IPS-15b (cell line): ENCODE results near the gene SND1.

ENCODE experiments used
- H3K27me3 ChIP-seq: one replicate; pipeline ENCODE4 v1.6.1; 2013; ENCODE audit warnings: low read length; ENCODE audit not compliant: control insufficient read depth, insufficient read depth
- H3K36me3 ChIP-seq: one replicate; pipeline ENCODE4 v1.6.1; 2013; ENCODE audit warnings: low read length; ENCODE audit not compliant: control insufficient read depth, insufficient read depth
- H3K4me1 ChIP-seq: one replicate; pipeline ENCODE4 v1.6.1; 2013; ENCODE audit warnings: mild to moderate bottlenecking, low read length; ENCODE audit not compliant: control insufficient read depth, insufficient read depth
- H3K4me3 ChIP-seq: one replicate; pipeline ENCODE4 v1.5.1; 2013; ENCODE audit warnings: low read depth, low read length
- H3K9ac ChIP-seq: one replicate; pipeline ENCODE4 v1.6.1; 2013; ENCODE audit warnings: low read depth, mild to moderate bottlenecking, low read length
- H3K9me3 ChIP-seq: one replicate; pipeline ENCODE4 v1.6.1; 2013; ENCODE audit warnings: mild to moderate bottlenecking, low read length; ENCODE audit not compliant: control insufficient read depth, insufficient read depth

The SND1 gene

DNA sequence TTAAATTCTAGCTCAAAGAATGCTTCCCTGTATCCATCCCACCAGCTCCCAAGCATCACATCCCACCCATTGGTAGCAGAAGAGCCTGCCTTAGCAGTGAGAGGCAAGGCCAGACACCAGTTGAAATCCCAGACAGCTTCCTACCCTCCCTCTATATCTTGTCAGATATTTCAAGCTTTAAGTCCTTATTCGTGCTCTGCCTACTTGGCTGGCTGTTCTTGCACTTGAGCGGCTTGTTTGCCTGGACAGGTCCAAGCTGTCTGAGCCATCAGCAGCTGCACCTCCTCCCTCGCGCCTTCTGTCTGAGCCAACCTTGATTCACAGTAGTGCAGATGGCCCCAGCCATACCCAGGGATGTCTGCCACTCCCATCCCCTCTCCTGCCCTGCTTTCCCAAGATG lies 362.8 kb downstream of the SND1 start:
- H3K4me3 ChIP-seq, result no peak overlapping the region
- H3K36me3 ChIP-seq, result peaks cover 3% of the 10 kb centered on the region
- H3K4me1 ChIP-seq, result peaks cover 16% of the 10 kb centered on the region
- no peaks in the 10 kb centered on the region for H3K9me3 ChIP-seq
- H3K27me3 ChIP-seq, result no peaks in the 10 kb centered on the region
- no peak overlapping the region for H3K9ac ChIP-seq

DNA sequence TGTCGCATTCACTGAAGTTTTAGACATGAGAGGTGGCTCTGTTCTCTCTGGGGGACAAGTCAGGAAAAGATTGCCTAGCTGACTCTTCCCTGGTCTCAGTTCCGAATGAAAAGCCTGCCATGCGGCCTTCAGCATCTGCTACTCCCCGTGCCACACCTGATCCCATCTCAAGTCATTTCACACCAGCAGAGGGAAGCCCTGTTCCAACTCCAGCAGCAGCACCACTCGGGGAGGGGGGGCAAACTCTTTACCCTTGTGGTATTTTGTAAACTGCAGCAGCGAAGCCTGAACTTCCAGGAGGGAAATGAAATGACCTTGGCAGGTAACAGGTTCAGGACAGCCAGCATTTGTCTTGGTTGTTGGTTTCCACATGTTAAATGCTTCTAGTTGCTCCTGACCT lies 365.5 kb downstream of the SND1 start:
- Histone ChIP-seq H3K4me3 (no peak overlapping the region), H3K27me3 (no peaks in the 10 kb centered on the region), H3K9me3 (no peaks in the 10 kb centered on the region), H3K9ac (no peak overlapping the region), H3K4me1 (peaks cover 19% of the 10 kb centered on the region), H3K36me3 (peaks cover 3% of the 10 kb centered on the region)

DNA sequence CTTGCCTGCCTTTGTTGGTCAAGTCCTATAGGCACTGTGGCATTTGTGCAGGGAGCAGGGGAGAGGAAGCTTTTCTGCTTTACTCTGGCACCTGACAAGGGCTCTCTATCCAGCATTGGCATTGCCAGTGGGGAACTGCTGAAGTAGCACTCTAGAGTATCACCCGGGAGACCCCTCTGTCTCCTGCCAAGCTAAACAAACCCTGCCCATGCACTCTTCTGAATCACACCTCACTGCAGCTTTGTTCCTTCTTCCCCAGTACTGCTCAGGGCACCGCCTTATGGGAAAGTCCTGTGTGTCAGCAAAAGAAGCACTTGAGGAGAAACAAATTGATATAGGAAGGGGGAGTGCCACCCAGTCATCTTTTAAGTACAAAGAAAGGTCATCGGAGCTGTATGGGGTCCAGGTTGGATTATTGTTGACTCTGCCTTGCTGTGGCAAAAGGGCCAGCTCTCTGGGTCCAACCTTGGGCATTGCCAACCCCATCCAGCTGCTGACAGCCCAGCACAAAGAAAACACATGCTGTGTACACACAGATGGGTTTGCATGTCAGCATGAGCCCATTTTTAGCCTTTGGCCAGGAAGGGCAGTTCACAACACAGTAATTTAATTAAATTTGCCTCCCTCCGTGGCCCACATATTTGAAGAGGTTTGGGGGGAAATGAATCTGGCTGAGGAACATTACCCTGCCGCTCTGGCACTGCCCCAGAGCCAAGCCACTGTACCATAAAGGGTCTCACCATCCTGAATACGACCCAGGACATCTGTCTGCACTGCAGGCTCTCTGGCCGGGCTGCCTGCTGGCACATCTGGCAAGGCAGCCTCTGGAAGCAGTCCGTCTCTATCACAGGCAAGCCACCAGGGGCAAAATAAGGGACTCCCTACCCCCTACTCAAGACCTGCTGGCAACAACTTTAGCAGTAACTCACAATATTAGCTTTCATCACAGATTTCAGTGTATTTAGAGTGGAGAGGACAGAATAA lies 366.2 kb downstream of the SND1 start:
- peaks cover 19% of the 10 kb centered on the region for H3K4me1 ChIP-seq
- H3K9ac ChIP-seq, result no peak overlapping the region
- no peak overlapping the region for H3K4me3 ChIP-seq
- no peaks in the 10 kb centered on the region for H3K9me3 ChIP-seq
- H3K27me3 ChIP-seq, result no peaks in the 10 kb centered on the region
- H3K36me3 ChIP-seq, result peaks cover 3% of the 10 kb centered on the region

DNA sequence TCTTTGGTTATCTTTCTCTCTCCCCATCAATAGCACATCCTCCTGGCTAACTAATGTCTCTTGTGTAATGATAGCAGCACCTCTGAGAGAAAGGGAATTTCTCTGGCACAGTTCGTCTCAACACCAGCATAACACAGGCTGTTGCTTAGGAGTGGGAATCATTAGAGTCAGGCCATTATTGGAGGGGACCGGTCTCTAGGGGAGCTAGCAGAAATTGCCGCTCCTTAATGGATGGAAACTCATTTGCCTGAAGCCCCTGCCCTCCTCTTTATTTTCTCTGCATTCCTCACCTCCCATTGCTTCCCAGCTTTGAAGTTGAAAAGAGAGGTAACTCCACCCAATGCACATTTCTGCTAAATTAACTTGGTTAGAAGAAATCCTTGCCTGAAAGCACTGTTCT lies 367.3 kb downstream of the SND1 start:
- peaks cover 19% of the 10 kb centered on the region for H3K4me1 ChIP-seq

DNA sequence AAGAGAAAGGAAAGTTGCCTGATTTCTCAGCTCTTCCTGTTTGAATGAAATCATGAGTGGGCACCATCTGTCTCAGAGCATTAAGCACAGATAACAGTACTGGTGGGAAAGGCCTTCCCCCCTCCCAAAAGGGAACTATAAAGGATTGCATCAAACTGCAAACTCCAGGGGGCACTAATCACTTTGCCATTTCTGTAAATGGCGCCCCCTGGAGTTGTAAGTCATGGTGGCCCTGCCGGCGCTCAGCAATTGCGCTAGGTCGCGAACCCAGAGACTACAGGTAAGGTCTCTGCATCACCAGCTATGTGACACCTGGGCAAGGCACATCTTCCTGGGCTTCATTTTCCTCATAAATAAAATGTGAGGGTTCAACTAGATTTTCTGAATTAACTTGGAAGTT lies 368.2 kb downstream of the SND1 start:
- no peak overlapping the region for H3K4me3 ChIP-seq
- H3K9me3 ChIP-seq, result no peaks in the 10 kb centered on the region
- H3K4me1 ChIP-seq, result peaks cover 19% of the 10 kb centered on the region
- H3K27me3 ChIP-seq, result no peaks in the 10 kb centered on the region
- peaks cover 3% of the 10 kb centered on the region for H3K36me3 ChIP-seq
- no peak overlapping the region for H3K9ac ChIP-seq

More for the DNA sequence above, 367.3 kb downstream of the SND1 start:
- H3K36me3 ChIP-seq, result peaks cover 3% of the 10 kb centered on the region
- no peak overlapping the region for H3K4me3 ChIP-seq
- no peak overlapping the region for H3K9ac ChIP-seq
- H3K27me3 ChIP-seq, result no peaks in the 10 kb centered on the region
- H3K9me3 ChIP-seq, result no peaks in the 10 kb centered on the region

DNA sequence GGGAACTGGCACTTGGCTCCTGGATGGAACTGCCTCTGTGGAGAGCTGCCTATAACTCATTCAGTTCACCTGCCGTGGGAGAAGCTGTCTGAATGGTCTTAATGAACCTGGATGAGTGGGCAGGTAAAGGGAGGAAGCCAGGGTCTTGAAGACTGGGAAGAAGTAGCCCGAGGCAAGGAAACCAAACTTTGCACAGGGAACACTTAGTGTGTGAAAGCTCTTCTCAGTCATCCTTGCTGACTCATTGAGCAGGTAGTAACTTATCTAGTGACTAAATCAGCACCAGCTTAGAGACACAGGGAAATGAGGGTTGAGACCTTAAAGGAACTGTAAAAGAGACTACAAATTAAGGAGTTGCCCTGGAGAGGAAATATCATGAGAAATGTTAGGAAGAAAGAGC lies 369.4 kb downstream of the SND1 start:
- Histone ChIP-seq H3K4me1 (peaks cover 19% of the 10 kb centered on the region), H3K9me3 (no peaks in the 10 kb centered on the region), H3K4me3 (no peak overlapping the region), H3K9ac (no peak overlapping the region), H3K27me3 (no peaks in the 10 kb centered on the region), H3K36me3 (peaks cover 3% of the 10 kb centered on the region)

DNA sequence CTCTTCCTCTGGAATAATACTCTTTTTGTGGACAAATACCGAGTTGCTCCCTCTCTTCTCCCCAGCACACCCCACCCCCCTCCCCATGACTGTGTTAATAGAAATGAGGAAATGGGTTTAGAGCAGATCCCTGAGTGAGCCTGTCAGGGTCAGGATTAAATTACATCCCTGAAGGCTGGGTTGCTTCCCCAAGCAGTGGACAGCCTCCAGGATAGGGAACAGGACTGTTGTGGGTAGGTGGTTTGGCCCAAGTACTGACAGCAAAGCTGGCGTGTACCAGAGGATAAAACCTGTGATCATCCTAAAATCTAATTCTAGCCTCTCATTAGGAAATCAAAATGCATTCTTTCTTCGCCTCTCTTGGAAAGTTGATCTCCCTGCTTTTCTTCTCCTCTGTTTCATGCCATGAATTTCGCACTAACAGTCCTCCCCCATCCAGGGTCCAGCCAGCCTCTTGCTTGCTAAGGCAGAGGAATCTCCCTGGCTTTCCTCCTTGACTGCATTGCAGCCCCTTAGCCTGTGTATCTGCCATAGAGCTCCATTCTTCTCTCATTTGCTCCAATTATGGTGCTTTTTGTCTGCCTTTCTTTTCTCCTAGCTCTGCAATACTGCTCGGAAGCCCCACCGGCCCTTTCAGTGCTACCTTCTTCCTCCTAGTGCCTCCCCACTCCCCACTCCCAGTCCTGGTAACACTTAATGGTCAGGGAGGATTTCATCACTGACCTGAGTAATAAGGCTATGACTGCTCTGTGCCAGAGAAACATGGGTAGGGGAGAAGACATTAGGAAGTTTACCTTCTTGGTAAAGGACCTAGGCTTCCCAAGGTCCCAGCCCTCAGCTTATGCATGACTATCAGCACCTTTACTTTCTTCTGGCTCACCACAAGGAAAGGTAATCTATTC lies 370.9 kb downstream of the SND1 start:
- Histone ChIP-seq H3K4me3 (no peak overlapping the region), H3K27me3 (no peaks in the 10 kb centered on the region), H3K4me1 (peaks cover 19% of the 10 kb centered on the region), H3K9me3 (no peaks in the 10 kb centered on the region), H3K36me3 (no peaks in the 10 kb centered on the region), H3K9ac (no peak overlapping the region)

DNA sequence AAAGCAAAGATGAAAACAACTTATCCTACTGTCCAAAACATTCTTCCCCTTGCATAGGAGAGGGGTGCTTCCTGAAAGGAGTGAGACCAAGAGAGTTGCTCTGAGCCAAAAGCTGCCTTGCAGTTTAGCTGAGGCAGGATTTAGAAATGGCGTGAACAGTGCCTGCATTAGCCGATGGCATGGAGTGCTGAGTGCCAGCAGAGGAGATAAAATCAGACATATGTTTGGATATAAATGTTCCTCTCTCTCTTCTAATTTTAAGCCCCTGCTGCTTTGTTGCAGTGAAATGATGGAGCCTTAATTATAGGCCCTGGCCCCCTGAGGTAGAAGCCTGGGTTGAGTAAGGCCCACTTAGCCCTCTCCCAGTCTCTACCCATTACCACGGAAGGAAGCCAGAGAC lies 372.2 kb downstream of the SND1 start:
- no peak overlapping the region for H3K4me3 ChIP-seq
- H3K9me3 ChIP-seq, result no peaks in the 10 kb centered on the region
- H3K4me1 ChIP-seq, result peaks cover 11% of the 10 kb centered on the region
- no peak overlapping the region for H3K9ac ChIP-seq
- peaks cover 2% of the 10 kb centered on the region for H3K27me3 ChIP-seq
- peaks cover 4% of the 10 kb centered on the region for H3K36me3 ChIP-seq

DNA sequence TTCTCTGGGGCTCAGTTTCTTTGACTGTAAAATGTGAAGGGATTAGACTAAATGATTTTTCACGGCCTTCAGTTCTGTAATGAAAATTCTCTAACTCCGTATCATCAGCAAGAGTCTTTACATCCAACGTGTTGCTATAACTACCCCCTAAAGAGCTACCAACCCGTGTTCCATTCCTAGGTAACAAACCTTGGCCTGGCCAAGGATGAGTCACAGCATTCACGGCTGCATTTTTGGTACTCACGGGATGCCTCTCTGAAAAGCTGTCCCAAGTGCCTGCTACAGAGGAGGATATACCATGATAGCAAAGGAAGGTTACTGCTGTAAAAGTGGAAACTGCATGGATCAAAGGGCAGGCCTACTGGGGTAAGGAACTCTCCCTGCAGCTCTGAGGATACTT lies 373.4 kb downstream of the SND1 start:
- H3K4me1 ChIP-seq, result peaks cover 9% of the 10 kb centered on the region
- peaks cover 10% of the 10 kb centered on the region for H3K27me3 ChIP-seq
- H3K9me3 ChIP-seq, result no peaks in the 10 kb centered on the region
- no peak overlapping the region for H3K4me3 ChIP-seq
- no peak overlapping the region for H3K9ac ChIP-seq
- peaks cover 9% of the 10 kb centered on the region for H3K36me3 ChIP-seq

DNA sequence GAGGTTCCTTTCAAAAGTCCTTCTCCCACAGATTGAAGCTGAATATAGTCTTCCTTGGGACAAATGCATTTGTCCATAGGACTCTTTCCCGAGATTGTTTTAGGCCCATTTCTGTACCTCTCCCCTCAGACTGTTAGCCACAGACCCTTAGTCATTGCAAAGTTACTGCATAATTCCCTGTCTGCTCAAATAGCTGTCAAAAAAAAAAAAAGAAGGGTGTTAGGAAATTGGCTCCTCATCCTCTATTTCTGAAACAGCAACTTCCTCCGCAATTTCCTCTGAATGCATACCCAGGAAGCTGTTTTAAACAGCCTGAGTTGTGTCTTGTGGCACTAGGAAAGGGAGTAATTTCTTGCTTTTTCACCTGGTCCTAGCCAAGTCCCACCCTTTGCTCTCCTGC lies 373.8 kb downstream of the SND1 start:
- Histone ChIP-seq H3K9me3 (no peaks in the 10 kb centered on the region), H3K9ac (no peak overlapping the region), H3K27me3 (peaks cover 10% of the 10 kb centered on the region), H3K36me3 (peaks cover 9% of the 10 kb centered on the region), H3K4me3 (no peak overlapping the region), H3K4me1 (peaks cover 9% of the 10 kb centered on the region)

DNA sequence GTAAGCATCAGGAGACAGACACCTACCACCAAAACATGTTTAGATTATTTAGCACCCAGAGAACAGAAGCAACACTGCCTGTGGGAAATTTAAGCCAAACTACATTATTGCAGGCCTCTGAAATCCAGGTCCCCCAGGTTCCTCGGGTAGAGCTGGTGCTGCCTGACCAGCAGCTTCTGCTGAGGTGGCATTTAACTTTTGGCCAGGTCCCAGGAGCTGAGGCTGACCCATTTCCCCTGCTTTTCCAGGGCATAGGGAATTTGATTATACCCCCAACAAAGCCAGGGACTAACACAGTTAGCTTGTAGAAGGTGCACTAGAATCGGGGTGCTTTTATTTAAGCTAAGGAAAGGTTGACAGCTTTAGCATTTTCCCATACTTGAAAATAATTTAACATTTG lies 374.6 kb downstream of the SND1 start:
- peaks cover 10% of the 10 kb centered on the region for H3K27me3 ChIP-seq
- H3K36me3 ChIP-seq, result peaks cover 9% of the 10 kb centered on the region
- no peak overlapping the region for H3K4me3 ChIP-seq
- H3K9ac ChIP-seq, result no peak overlapping the region
- H3K9me3 ChIP-seq, result no peaks in the 10 kb centered on the region
- H3K4me1 ChIP-seq, result peaks cover 9% of the 10 kb centered on the region
